ENCODE results near the gene PNPLA3.
"Not testable (repeated sequence)": the region's sequence is repeated elsewhere in the genome, so short reads cannot be mapped to it uniquely, and the experiment has no call there.

DNA sequence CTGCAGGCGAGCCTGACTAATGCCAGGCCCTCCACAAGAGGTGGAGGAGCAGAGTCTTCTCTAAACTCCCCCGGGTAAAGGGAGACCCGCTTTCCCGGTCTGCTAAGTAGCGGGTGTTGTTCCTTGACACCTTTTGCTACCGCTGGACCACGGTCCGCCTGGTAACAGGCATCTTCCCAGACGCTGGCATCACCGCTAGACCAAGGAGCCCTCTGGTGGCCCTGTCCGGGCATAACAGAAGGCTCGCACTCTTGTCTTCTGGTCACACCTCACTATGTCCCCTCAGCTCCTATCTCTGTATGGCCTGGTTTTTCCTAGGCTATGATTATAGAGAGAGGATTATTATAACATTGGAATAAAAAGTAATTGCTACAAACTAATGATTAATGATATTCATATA is 19.2 kb upstream of the PNPLA3 start:
- TF ChIP-seq, protein P1, sequence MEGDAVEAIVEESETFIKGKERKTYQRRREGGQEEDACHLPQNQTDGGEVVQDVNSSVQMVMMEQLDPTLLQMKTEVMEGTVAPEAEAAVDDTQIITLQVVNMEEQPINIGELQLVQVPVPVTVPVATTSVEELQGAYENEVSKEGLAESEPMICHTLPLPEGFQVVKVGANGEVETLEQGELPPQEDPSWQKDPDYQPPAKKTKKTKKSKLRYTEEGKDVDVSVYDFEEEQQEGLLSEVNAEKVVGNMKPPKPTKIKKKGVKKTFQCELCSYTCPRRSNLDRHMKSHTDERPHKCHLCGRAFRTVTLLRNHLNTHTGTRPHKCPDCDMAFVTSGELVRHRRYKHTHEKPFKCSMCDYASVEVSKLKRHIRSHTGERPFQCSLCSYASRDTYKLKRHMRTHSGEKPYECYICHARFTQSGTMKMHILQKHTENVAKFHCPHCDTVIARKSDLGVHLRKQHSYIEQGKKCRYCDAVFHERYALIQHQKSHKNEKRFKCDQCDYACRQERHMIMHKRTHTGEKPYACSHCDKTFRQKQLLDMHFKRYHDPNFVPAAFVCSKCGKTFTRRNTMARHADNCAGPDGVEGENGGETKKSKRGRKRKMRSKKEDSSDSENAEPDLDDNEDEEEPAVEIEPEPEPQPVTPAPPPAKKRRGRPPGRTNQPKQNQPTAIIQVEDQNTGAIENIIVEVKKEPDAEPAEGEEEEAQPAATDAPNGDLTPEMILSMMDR (IDR thresholded peaks at IDR 0.05; ENCODE audit: insufficient read depth, low read length): not testable (repeated sequence)
- TF ChIP-seq GABPA (IDR thresholded peaks at IDR 0.05; ENCODE audit: low read depth); POLR2AphosphoS5 (IDR thresholded peaks at IDR 0.05; ENCODE audit: low read depth); SPI1 (IDR thresholded peaks at IDR 0.05; ENCODE audit: borderline replicate concordance, low read depth): not testable (repeated sequence)
- TF ChIP-seq, protein P2, sequence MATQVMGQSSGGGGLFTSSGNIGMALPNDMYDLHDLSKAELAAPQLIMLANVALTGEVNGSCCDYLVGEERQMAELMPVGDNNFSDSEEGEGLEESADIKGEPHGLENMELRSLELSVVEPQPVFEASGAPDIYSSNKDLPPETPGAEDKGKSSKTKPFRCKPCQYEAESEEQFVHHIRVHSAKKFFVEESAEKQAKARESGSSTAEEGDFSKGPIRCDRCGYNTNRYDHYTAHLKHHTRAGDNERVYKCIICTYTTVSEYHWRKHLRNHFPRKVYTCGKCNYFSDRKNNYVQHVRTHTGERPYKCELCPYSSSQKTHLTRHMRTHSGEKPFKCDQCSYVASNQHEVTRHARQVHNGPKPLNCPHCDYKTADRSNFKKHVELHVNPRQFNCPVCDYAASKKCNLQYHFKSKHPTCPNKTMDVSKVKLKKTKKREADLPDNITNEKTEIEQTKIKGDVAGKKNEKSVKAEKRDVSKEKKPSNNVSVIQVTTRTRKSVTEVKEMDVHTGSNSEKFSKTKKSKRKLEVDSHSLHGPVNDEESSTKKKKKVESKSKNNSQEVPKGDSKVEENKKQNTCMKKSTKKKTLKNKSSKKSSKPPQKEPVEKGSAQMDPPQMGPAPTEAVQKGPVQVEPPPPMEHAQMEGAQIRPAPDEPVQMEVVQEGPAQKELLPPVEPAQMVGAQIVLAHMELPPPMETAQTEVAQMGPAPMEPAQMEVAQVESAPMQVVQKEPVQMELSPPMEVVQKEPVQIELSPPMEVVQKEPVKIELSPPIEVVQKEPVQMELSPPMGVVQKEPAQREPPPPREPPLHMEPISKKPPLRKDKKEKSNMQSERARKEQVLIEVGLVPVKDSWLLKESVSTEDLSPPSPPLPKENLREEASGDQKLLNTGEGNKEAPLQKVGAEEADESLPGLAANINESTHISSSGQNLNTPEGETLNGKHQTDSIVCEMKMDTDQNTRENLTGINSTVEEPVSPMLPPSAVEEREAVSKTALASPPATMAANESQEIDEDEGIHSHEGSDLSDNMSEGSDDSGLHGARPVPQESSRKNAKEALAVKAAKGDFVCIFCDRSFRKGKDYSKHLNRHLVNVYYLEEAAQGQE (IDR thresholded peaks at IDR 0.05; ENCODE audit: insufficient replicate concordance, low read depth): not testable (repeated sequence)
